B cell (primary cell): ENCODE results near the gene ZDHHC14.

Experiments
- CTCF ChIP-seq: fragments of 200-600 bp; IDR thresholded peaks from one replicate; pipeline ENCODE4 v1.8.0; 2022; ENCODE audit warnings: antibody characterized with exemption, mild to moderate bottlenecking
- EZH2 ChIP-seq: IDR thresholded peaks from 2 replicates; pipeline ENCODE4 v1.6.1; 2012; ENCODE audit warnings: borderline replicate concordance, low read depth, mild to moderate bottlenecking, moderate library complexity, low read length; ENCODE audit not compliant: insufficient read depth, poor library complexity, severe bottlenecking

- no peak for TF ChIP-seq CTCF
- TF ChIP-seq EZH2 = no peak
Measured at GRCh38 chr6:157708239-157708638, 327.2 kb downstream of the ZDHHC14 start.
